PC-3 (cell line): ENCODE data around the gene RNF141. TPM values are rescaled to one million over a fixed set of nuclear protein-coding genes. Genes with fewer than 3 reads are reported as not detected.

ENCODE experiments used
- ATAC-seq: fragments of 200-7000 bp; cut with Tn5 transposase; 2 replicates; pipeline ENCODE4 v1.9.1; 2020; ENCODE audit warnings: mild to moderate bottlenecking, moderate library complexity
- BruUV-seq: library from RNA; stranded (reverse); fragments of 400-500 nt; replicated peaks from 2 replicates; lab custom pipeline; 2021; lab: Mats Ljungman, UMichigan
- CTCF ChIA-PET: fragments of 300-600 bp; sonication (Branson Sonifier 250); formaldehyde crosslinking; loops from one replicate; lab custom pipeline; 2022; ENCODE audit warnings: antibody characterized with exemption; lab: Charles Lee
- POLR2A ChIA-PET: fragments of 300-600 bp; sonication (Branson Sonifier 250); formaldehyde crosslinking; loops from one replicate; lab custom pipeline; 2022; ENCODE audit warnings: antibody characterized with exemption; ENCODE audit not compliant: unreplicated experiment; lab: Charles Lee
- DNase-seq: peaks from one replicate; pipeline ENCODE4 v3.0.0-alpha.2; 2015
- H2AFZ ChIP-seq: fragments of 300-600 bp; sonication (generic); 2 replicates; pipeline ENCODE4 v1.6.0; 2016; ENCODE audit warnings: antibody characterized with exemption, low read length
- H3F3A ChIP-seq: fragments of 300-600 bp; sonication (generic); one replicate; pipeline ENCODE4 v1.6.0; 2017; ENCODE audit warnings: antibody characterized with exemption, low read length, control low read depth, mild to moderate bottlenecking; ENCODE audit not compliant: unreplicated experiment
- H3K27ac ChIP-seq: fragments of 300-600 bp; sonication (generic); 2 replicates; pipeline ENCODE4 v1.5.1; 2016; ENCODE audit warnings: mild to moderate bottlenecking, low read length
- H3K27me3 ChIP-seq: fragments of 300-600 bp; sonication (generic); 2 replicates; pipeline ENCODE4 v1.6.1; 2016; ENCODE audit warnings: low read length, mixed read lengths
- H3K36me3 ChIP-seq: fragments of 300-600 bp; sonication (generic); 2 replicates; pipeline ENCODE4 v1.6.1; 2016; ENCODE audit warnings: low read depth, mixed run types, low read length, mixed read lengths
- H3K4me1 ChIP-seq: fragments of 300-600 bp; sonication (generic); 2 replicates; pipeline ENCODE4 v1.5.1; 2016; ENCODE audit warnings: low read length; ENCODE audit not compliant: insufficient read depth
- H3K4me2 ChIP-seq: fragments of 300-600 bp; sonication (generic); 2 replicates; pipeline ENCODE4 v1.6.0; 2016; ENCODE audit warnings: low read length
- H3K4me3 ChIP-seq: fragments of 300-600 bp; sonication (generic); 2 replicates; pipeline ENCODE4 v1.5.1; 2016; ENCODE audit warnings: mild to moderate bottlenecking, low read length, mixed read lengths
- H3K79me2 ChIP-seq: fragments of 300-600 bp; sonication (generic); 2 replicates; pipeline ENCODE4 v1.6.1; 2017; ENCODE audit warnings: low read length, mixed read lengths
- H3K9ac ChIP-seq: fragments of 300-600 bp; sonication (generic); 2 replicates; pipeline ENCODE4 v1.6.0; 2016; ENCODE audit warnings: mild to moderate bottlenecking, low read length
- H3K9me2 ChIP-seq: fragments of 300-600 bp; sonication (generic); replicated peaks from 2 replicates; pipeline ENCODE4 v1.6.1; 2016; ENCODE audit warnings: mixed run types, low read length, mixed read lengths
- H3K9me3 ChIP-seq: fragments of 300-600 bp; sonication (generic); 2 replicates; pipeline ENCODE4 v1.6.1; 2016; ENCODE audit warnings: low read length, mixed read lengths
- H4K20me1 ChIP-seq: fragments of 300-600 bp; sonication (generic); 2 replicates; pipeline ENCODE4 v1.6.1; 2016; ENCODE audit warnings: low read length, mixed read lengths
- CTCF ChIP-seq: fragments of 300-600 bp; sonication (generic); conservative IDR thresholded peaks from 2 replicates; pipeline ENCODE4 v1.5.1; 2017; ENCODE audit warnings: antibody characterized with exemption, low read depth, mild to moderate bottlenecking, low read length
- EZH2 ChIP-seq: fragments of 300-600 bp; sonication (generic); IDR thresholded peaks from one replicate; pipeline ENCODE4 v1.6.1; 2017; ENCODE audit warnings: antibody characterized with exemption, mild to moderate bottlenecking, low read length; ENCODE audit not compliant: unreplicated experiment
- EZH2phosphoT487 ChIP-seq: fragments of 300-600 bp; sonication (generic); IDR thresholded peaks from 2 replicates; pipeline ENCODE4 v1.6.1; 2018; ENCODE audit warnings: mild to moderate bottlenecking, antibody characterized with exemption, low read length, borderline replicate concordance
- intact Hi-C: fragments of 100-400 bp; cut with micrococcal nuclease; formaldehyde crosslinking; loops from 2 replicates; pipeline ENCODE4 v1.9.0; 2023
- total RNA-seq: library from RNA; depleted of rRNA; stranded (reverse); fragments of >200 nt; gene quantifications from 2 replicates; pipeline ENCODE4 v1.2.3, GENCODE V29; 2014

The RNF141 gene
- total RNA-seq, 1 experiment from 2014 or later = 13.8 TPM

- no TSS peak for BruUV-seq
- Histone ChIP-seq H3K79me2 (peaks cover 29% of the 10 kb centered on the region), H3K4me1 (peaks cover 22% of the 10 kb centered on the region), H3K9ac (peak overlapping the region; percentile 85), H4K20me1 (peaks cover 4% of the 10 kb centered on the region; the same call in 1 of the 2 replicates), H3K36me3 (no peaks in the 10 kb centered on the region), H3K9me3 (no peaks in the 10 kb centered on the region), H2AFZ (peak overlapping the region; percentile 87), H3K27ac (peak overlapping the region; percentile 59), H3K27me3 (no peaks in the 10 kb centered on the region), H3F3A (no peaks in the 10 kb centered on the region), H3K4me3 (peak overlapping the region; percentile 76), H3K4me2 (peak overlapping the region; percentile 90), H3K9me2 (no peaks in the 10 kb centered on the region)
- ATAC-seq = peak; percentile 56
- DNase-seq = no peak
- no peak for TF ChIP-seq EZH2phosphoT487
- no peak for TF ChIP-seq EZH2
- no peak for TF ChIP-seq CTCF
- ChIA-PET POLR2A (interaction anchor here (0.5 to 1.6 kb wide), 3 partner anchors 10 to 337 kb away, joined by 4 to 11 read pairs (median 8); no protein-coding TSS in a partner anchor), CTCF (interaction anchor here (0.5 to 1.2 kb wide), 13 partner anchors 10 to 278 kb away, joined by 3 to 7 read pairs (median 3); partner anchors contain the start of gene AMPD3)
- intact Hi-C loops = loop anchor here (2.0 kb wide), 2 partner anchors 20 to 54 kb away; no protein-coding TSS in a partner anchor
Measured at GRCh38 chr11:10540546-10540914, 457 bp downstream of the RNF141 start.

GRCh38 chr11:10539339-10539738 is 1.6 kb downstream of the RNF141 start:
- H3K4me1 ChIP-seq = peaks cover 22% of the 10 kb centered on the region
- no TSS peak for BruUV-seq
- ATAC-seq (no peak), DNase-seq (peak; percentile 50)
- no peaks in the 10 kb centered on the region for H3K27me3 ChIP-seq
- H3K79me2 ChIP-seq = peaks cover 29% of the 10 kb centered on the region
- no peaks in the 10 kb centered on the region for H3F3A ChIP-seq
- H4K20me1 ChIP-seq = peaks cover 4% of the 10 kb centered on the region; the same call in 1 of the 2 replicates
- H3K27ac ChIP-seq = no peak overlapping the region
- ChIA-PET CTCF (no interaction called here), POLR2A (interaction anchor here (0.6 kb wide), 1 partner anchor 58 kb away, joined by 3 read pairs; no protein-coding TSS in a partner anchor)
- intact Hi-C loops = no loop called here
- no peaks in the 10 kb centered on the region for H3K36me3 ChIP-seq
- no peak overlapping the region for H2AFZ ChIP-seq
- TF ChIP-seq EZH2phosphoT487 (no peak), CTCF (no peak), EZH2 (no peak)
- no peak overlapping the region; the same call in 1 of the 2 replicates for H3K4me3 ChIP-seq
- H3K9me3 ChIP-seq = no peaks in the 10 kb centered on the region
- H3K4me2 ChIP-seq = peak overlapping the region; percentile 90
- no peaks in the 10 kb centered on the region for H3K9me2 ChIP-seq
- no peak overlapping the region for H3K9ac ChIP-seq

- ChIA-PET POLR2A (no interaction called here), CTCF (no interaction called here)
- intact Hi-C loops = no loop called here
- TF ChIP-seq EZH2 = no peak
- no peak for TF ChIP-seq EZH2phosphoT487
- TF ChIP-seq CTCF = no peak
- H3K27me3 ChIP-seq = no peaks in the 10 kb centered on the region
- no peak for DNase-seq
- H3K4me2 ChIP-seq = peak overlapping the region; percentile 90
- H3K79me2 ChIP-seq = peaks cover 29% of the 10 kb centered on the region
- H2AFZ ChIP-seq = no peak overlapping the region
- H3K4me3 ChIP-seq = no peak overlapping the region
- no peak overlapping the region for H3K9ac ChIP-seq
- H3K27ac ChIP-seq = no peak overlapping the region
- no peak for ATAC-seq
- no TSS peak for BruUV-seq
- no peaks in the 10 kb centered on the region for H3K9me3 ChIP-seq
- peaks cover 22% of the 10 kb centered on the region for H3K4me1 ChIP-seq
- H4K20me1 ChIP-seq = peaks cover 4% of the 10 kb centered on the region; the same call in 1 of the 2 replicates
- no peaks in the 10 kb centered on the region for H3K36me3 ChIP-seq
- no peaks in the 10 kb centered on the region for H3K9me2 ChIP-seq
- H3F3A ChIP-seq = no peaks in the 10 kb centered on the region
Measured at GRCh38 chr11:10538924-10539323, 2.1 kb downstream of the RNF141 start.
